Nucleus accumbens (tissue), 56 donors: ENCODE data around the gene DTX2.
"Not testable (repeated sequence)": the region's sequence is repeated elsewhere in the genome, so short reads cannot be mapped to it uniquely, and the experiment has no call there.

ENCODE experiments used
- DNase-seq, 56 donors: peaks; one replicate each; lab custom pipeline; 2025; lab: John Stamatoyannopoulos, UW

The DTX2 gene

DNA sequence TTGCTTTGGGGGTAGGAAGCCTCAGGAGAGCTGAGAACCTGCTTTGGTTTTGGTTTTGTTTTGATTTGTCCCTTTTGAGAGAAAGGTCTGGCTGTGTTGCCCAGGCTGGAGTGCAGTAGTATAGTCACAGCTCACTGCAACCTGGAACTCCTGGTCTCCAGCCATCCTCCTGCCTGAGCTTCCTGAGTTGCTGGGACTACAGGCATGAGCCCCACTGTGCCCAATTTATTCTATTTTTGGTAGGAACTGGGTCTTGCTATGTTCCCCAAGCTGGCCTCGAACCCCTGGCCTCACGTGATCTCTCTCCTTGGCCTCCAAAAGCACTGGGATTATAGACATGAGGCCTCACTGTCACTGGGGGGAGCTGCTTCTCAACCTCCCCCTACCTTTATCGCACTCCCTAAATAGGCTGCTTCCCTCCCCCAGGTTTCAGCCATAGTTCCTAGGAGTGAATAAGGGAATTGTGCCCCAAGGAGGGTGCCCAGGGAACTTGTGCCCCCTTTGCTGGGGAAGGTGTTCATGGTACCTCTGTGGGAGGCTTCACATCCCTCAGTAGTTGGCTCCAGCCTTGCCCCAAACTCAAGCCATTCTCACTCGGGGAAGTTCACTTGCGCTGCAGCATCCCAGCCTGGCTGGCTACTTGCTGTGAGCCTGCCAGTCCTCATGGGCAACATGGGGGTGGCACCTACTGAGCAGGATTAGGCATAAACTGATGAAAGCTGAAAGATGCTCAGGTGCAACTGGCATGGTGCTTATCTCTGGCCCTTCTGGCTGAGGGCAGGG lies 18.7 kb upstream of the DTX2 start:
- DNase-seq = not testable (repeated sequence)

GRCh38 chr7:76443846-76444245 lies 17.7 kb upstream of the DTX2 start:
- DNase-seq = not testable (repeated sequence)

DNA sequence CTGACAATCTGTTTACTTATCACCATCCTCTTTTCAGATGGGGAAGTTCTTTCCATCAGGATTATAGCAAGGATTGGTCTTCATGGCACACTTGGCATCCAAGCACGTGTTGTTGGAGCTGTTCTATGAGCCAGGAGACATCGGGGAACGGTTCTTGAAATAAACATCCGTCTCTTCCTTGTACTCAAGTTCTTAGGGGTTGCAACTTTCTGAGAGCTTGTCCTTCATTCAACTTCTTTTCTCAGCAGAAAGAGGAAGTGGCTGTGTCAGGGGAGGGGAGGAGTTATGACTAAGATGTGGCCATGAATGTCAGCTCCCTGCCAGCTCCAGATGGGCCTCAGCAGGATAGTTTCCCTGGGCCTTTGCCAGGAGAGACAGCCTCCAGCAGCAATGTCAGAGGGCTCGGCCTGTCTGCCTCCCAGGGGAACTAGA lies 15.9 kb upstream of the DTX2 start:
- DNase-seq = peak in 4 of 56 donors; percentile 7 to 46 (median 10)

DNA sequence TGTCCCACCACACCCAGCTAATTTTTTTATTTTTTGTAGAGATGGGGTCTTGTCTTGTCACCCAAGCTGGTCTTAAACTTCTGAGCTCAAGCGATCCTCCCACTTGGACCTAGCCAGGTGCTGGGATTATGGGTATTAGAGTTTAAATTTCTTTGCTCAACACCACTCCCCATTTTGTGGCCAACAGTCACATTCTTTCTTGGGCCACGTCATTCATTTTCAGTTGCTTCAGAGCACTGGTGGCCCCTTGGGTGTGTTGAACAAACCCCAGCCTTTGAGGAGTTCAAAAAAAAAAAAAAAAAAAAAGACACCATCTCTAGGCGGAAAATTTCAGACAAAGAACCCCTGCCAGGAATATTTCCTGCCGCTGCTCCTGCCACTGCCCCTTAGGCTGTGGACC lies 4.5 kb upstream of the DTX2 start:
- not testable (repeated sequence) for DNase-seq

DNA sequence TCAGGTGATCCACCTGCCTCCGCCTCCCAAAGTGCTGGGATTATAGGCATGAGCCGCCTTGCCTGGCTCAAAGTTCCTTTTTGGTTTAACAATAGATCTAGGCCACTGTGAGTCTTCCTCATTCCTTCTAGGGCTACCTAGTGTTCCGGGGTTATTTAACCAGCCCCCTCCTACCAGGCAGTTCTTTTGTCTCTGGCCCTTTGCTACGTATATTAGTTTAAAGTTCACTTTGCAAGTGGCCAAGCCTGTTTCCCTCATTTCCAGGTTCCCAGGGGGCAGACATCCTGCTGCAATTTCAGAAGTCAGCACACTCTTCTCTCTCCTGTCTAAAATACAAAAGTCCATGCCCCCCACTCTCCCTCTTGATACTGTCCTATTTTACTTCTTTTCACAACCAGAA lies 3.0 kb upstream of the DTX2 start:
- not testable (repeated sequence) for DNase-seq

DNA sequence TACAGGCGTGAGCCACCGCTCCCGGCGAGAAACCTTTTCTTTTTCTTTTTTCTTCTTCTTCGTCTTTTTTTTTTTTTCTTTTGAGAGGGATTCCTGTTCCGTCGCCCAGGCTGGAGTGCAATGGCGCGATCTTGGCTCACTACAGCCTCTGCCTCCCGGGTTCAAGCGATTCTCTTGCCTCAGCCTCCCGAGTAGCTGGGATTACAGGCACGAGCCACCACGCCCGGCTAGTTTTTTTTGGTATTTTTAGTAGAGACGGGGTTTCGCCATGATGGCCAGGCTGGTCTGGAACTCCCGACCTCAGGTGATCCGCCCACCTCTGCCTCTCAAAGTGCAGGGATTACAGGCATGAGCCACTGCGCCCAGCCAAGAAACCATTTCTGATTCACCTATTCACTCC lies 742 bp upstream of the DTX2 start:
- not testable (repeated sequence) for DNase-seq

DNA sequence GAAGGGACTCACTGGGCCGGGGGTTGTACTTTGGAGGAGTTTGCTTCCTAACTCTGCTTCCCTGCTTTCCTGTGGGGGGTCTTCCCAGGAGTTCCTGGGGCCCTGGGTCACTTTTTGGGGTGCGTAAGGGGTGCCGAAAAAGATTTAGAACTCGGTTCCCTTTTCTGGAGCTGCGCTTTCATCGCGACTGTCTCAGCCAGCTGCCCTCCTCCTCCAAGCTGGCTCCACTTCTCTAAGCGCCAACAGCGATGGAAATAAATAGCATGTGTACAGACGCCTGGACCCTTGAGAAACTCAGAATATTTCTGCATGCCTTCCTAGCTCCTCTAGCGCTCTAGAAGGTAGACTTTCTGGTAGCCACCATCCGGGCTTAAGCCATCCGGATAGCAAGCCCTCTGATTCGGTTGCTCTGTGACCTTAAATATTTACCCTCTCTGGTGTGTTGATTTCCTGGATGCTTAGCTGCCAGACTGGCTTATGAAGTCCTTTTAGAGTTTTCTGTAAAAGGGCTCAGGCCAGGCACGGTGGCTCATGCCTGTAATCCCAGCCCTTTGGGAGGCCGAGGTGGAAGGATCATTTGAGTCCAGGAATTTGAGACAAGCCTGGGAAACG lies 868 bp downstream of the DTX2 start:
- not testable (repeated sequence) for DNase-seq

DNA sequence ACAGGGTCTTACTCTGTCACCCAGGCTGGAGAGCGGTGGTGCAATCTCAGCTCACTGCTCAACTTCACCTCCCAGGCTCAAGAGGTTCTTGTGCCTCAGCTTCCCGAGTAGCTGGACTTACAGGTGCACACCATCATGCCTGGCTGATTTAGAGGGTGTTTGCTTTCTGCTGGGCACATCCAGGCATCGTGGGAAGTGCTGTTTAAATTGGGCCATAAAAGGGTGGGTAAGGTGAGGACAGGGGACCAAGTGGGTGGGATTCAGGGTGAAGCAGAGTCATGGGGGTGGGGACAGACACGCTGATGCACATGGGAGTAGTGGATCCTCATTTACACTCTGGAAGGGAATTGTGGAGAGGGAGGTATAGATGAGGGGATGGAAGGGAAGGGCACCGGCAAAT lies 3.5 kb downstream of the DTX2 start:
- DNase-seq = not testable (repeated sequence)

GRCh38 chr7:76465950-76466349 lies 4.4 kb downstream of the DTX2 start:
- DNase-seq = not testable (repeated sequence)

DNA sequence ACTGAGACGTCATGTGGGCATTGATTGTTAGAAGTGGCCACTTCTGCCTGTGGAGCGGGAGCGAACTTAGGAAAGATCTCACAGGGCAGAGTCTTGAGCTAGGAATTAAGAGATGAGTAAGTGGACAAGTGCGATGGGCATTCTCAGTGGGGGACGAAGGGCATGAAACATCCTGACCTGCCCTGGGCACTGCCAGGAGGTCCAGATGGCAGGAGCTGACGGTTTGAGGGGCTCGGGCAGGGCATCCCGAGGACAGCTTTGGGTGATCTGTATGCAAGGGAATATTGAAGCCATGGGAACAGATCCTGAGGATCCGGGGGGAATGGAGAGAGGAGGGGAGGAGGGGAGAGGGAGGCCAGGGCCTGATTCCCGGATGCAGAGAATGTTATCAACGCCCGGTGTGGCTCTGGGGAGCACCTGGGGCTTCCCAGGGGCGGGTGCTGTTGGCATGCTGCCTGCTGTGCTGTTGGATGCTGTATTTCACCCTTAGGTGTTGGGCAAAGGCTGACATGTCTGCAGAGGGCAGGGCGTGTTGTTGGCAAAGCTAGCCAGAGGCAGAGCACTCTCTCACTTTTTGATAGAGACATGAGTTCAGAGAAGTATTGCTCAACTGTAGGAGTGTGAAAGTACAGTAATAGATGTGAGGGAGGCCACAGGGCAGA lies 6.4 kb downstream of the DTX2 start:
- not testable (repeated sequence) for DNase-seq

- DNase-seq = peak in 1 of 56 donors; percentile 7
Measured at GRCh38 chr7:76471556-76472221, 10.2 kb downstream of the DTX2 start.

- not testable (repeated sequence) for DNase-seq
Measured at GRCh38 chr7:76473097-76473496, 11.6 kb downstream of the DTX2 start.

- DNase-seq = not testable (repeated sequence)
Measured at GRCh38 chr7:76476280-76476679, 14.8 kb downstream of the DTX2 start.

DNA sequence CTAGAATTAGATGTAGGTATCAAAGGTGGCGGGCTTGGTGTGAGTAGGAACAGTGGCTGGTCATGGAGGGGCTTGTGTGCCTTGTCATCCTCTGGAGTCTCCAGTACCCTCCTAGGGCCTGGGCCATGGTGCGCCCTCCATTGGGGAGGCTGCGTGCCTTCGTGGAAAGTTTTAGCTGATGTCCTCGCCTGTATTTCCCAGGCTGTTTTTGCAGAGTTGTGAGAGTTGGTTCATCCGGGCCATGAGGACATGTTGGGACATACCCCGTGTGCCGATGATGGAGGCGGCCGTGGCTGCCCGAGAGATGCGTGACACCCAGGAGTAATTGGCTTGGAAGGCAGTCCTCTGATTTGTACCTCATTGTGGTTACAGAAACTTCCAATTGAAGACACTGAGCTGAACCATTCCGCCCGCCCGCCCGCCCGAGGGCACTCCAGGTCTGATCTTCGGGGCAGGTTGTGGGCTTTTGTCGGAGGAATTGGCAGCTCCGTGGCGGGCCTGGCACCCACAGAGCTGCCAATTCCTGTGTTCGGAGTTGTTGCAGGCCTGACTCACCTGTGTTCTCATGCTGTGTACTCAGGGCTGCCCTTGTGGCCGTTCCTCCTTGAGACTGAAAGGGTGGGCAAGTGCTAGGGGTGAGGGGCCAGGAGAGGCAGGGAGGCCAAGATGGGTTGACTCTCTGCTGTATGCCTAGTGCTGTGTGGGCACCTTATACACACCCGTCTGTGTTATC lies 15.4 kb downstream of the DTX2 start:
- not testable (repeated sequence) for DNase-seq

- not testable (repeated sequence) for DNase-seq
Measured at GRCh38 chr7:76479628-76480027, 18.1 kb downstream of the DTX2 start.

DNA sequence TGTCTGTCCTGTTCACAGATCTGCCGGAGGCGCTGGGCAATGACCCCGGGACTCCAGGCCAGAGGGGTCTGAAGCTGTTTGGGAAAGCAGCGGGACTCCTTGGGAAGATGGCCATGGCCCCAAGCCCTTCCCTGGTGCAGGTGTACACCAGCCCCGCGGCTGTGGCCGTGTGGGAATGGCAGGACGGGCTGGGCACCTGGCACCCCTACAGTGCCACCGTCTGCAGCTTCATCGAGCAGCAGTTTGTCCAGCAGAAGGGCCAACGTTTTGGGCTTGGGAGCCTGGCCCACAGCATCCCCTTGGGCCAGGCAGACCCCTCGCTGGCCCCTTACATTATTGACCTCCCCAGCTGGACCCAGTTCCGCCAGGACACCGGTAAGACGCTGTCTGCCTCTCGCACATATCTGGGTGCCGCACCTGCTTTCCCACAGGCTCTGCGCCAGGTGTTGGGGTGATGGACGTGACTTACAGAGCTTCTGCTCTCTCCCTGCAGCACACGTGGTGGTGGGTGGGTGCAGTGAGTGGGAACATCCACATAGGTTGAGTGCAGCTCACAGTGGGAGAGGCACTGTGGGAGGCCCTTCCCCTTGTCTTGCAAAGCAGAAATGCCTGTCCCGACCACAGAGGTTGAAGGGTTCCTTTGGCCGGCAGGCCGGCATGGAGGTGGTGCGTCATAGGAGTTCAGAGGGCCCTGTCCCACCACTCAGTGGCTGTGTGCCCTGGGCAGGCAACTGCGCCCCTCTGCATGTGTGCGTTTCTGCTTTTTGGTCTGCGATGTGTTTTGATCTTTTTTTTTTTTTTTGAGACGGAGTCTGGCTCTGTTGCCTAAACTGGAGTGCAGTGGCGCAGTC lies 19.1 kb downstream of the DTX2 start:
- DNase-seq = peak in 3 of 56 donors; percentile 7 to 29 (median 16)

DNA sequence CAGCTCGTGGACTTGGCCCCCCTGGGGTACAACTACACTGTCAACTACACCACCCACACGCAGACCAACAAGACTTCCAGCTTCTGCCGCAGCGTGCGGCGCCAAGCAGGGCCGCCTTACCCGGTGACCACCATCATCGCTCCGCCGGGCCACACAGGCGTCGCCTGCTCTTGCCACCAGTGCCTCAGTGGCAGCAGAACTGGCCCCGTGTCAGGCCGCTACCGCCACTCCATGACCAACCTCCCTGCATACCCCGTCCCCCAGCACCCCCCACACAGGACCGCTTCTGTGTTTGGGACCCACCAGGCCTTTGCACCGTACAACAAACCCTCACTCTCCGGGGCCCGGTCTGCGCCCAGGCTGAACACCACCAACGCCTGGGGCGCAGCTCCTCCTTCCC lies 21.2 kb downstream of the DTX2 start:
- not testable (repeated sequence) for DNase-seq

GRCh38 chr7:76483081-76483480 lies 21.6 kb downstream of the DTX2 start:
- not testable (repeated sequence) for DNase-seq

DNA sequence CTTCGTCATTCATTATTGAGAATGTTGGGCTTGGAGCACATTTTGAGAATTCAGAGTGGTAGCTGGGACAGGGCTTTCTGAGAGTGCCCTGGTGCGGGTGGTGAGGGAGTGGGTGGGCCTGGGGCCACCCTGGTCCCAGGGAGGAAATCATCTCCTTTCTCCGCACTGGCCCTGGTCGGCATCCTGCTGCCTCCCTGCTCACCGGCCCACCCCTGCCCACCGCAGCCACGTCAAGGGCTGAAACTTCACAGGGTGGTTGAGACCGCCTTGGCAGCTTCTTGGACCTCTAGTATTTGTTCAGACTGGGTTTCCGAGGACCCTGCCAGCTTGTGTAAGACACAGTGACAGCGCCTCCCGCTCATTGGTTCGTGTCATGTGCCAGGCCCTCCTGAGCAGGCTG lies 22.9 kb downstream of the DTX2 start:
- DNase-seq = not testable (repeated sequence)
